Mononuclear cell (primary cell): ENCODE measurements around the gene CENPI. TPM values are rescaled to one million over a fixed set of nuclear protein-coding genes. Genes with fewer than 3 reads are reported as not detected.

Experiments
- H3K27me3 ChIP-seq: 2 replicates; pipeline ENCODE4 v1.6.0; 2011; ENCODE audit warnings: low read length, control low read depth; ENCODE audit not compliant: insufficient read depth
- H3K4me1 ChIP-seq: 2 replicates; pipeline ENCODE4 v1.5.1; 2011; ENCODE audit warnings: mild to moderate bottlenecking, low read length, control low read depth; ENCODE audit not compliant: insufficient read depth
- H3K4me3 ChIP-seq: 2 replicates; pipeline ENCODE4 v1.5.1; 2011; ENCODE audit warnings: mild to moderate bottlenecking, low read length, moderate library complexity
- H3K9me3 ChIP-seq: 2 replicates; pipeline ENCODE4 v1.5.1; 2011; ENCODE audit warnings: low read depth, mild to moderate bottlenecking, control low read depth, low read length
- total RNA-seq: library from RNA; depleted of rRNA; stranded (reverse); fragments of >200 nt; gene quantifications from one replicate; pipeline ENCODE4 v1.2.3, GENCODE V29; 2012

Gene CENPI
- total RNA-seq, 1 donor, result 2.1 TPM

DNA sequence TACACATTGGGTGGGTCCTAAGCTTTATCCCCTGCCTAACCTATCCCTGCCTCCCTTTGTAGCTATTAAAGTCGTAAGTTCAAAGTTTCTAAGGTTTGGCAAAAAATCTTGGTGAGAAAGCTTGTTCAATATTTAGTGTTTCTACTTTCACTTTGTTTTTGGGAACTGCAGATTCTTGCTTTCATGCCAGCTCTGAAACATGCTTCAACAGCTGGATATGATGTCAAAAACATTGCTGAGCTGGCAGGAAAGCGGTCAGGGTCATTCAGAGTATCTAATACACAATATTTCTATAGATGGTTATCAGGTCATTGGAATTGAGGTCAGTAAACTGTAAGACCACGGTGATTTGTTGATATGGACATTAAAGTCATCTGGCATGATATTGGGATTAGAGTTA is 19.7 kb downstream of the CENPI start:
- Histone ChIP-seq H3K4me3 (no peak overlapping the region), H3K27me3 (no peaks in the 10 kb centered on the region), H3K9me3 (no peaks in the 10 kb centered on the region), H3K4me1 (no peaks in the 10 kb centered on the region)

DNA sequence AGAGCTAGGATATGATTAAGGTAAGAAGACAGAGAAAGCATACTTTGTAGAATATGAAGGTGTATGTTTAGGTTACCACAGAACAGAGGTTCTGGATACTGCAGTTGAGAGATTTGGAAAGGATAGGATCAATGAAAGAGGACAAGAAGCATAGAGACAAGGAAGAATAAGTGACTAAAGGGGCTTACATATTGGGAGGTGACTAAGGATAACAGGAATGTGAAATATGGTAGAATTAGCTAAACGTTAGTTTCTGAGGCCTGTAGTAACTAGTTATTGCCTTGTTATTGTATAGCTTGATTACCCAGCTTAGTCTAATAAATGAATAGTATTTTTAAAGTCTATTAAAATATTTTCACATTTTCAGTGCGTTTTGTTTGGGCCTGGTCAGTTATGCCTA is 38.2 kb downstream of the CENPI start:
- Histone ChIP-seq H3K4me1 (no peaks in the 10 kb centered on the region), H3K4me3 (no peak overlapping the region), H3K9me3 (no peaks in the 10 kb centered on the region)

More for the DNA sequence above, 38.2 kb downstream of the CENPI start:
- H3K27me3 ChIP-seq, result no peaks in the 10 kb centered on the region

Other genes with a start within 250 kb of the CENPI start
- gene NOX1, start 223.8 kb upstream of the CENPI start, total RNA-seq, result not detected
- gene XKRX, start 169.3 kb upstream of the CENPI start, total RNA-seq, result 1.2 TPM
- gene ARL13A, start 128.5 kb upstream of the CENPI start, total RNA-seq, result not detected
- 30.7 TPM for gene TRMT2B, start 46.1 kb upstream of the CENPI start, total RNA-seq
- gene TMEM35A, start 19.3 kb upstream of the CENPI start, total RNA-seq, result not detected
- gene DRP2, start 121.6 kb downstream of the CENPI start, total RNA-seq, result not detected
- not detected for gene TAF7L, start 193.1 kb downstream of the CENPI start, total RNA-seq